ENCODE results near the gene EBF3. TPM values are rescaled to one million over a fixed set of nuclear protein-coding genes. Genes with fewer than 3 reads are reported as not detected.

The EBF3 gene
- total and polyA plus RNA-seq, 2 experiments from 2014 or later, result 0.22 to 0.77 TPM

DNA sequence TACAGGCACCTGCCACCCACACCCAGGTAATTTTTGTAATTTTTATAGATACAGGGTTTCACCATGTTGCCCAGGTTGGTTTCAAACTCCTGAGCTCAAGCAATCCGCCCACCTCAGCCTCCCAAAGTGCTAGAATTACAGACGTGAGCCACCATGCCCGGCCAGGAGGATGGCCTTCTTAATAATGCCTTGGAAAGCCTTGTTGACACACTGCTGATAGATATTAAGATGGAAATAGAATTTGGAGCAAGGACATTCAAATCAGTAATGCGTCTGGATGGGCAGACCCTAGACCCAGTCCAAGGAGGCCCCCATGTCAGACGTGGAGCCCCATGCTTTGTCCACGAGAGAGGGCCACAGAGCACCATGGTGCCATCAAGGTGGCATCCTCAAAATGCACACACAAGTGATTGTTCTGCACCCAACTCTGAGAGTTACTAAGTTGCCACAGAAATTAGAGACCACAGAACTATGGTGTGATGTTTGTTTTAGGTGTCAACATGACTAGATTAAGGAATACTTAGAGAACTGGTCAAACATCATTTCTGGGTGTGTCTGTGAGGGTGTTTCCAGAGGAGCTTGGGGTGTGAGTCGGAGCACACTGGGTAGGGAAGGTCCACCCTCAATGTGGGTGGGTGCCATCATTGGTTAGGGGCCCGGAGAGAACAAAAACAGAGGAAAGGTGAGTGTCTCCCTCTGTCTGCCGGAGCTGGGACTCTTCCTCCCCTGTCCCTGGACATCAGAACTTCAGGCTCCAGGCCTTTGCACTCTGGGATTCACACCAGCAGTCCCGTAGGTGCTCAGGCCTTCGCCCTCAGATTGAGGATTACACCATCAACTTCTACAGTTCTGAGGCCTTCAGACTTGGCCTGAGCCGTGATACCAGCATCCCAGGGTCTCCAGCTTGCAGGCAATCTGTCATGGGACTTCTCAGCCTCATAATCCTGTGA, 34.5 kb downstream of the EBF3 start:
- Histone ChIP-seq H4K20me1 (ENCODE audit: insufficient read depth, poor library complexity, severe bottlenecking) (no peaks in the 10 kb centered on the region), H3K27ac (no peak overlapping the region), H3K4me3 (no peak overlapping the region), H3K9me3 (ENCODE audit: low read depth) (no peaks in the 10 kb centered on the region), H3K27me3 (no peaks in the 10 kb centered on the region), H2AFZ (no peak overlapping the region), H3K9me2 (replicated peaks; ENCODE audit: insufficient read depth) (no peaks in the 10 kb centered on the region), H3K36me3 (replicated peaks; ENCODE audit: insufficient read depth, low read depth) (no peaks in the 10 kb centered on the region), H3K4me1 (ENCODE audit: insufficient read depth) (no peaks in the 10 kb centered on the region), H3K4me2 (no peak overlapping the region), H3K79me2 (no peaks in the 10 kb centered on the region)
- TF ChIP-seq EZH2phosphoT487 (IDR thresholded peaks at IDR 0.05; ENCODE audit: low read depth, severe bottlenecking, unreplicated experiment) (no peak), EZH2 (IDR thresholded peaks at IDR 0.05; ENCODE audit: borderline replicate concordance) (no peak)
- TF ChIP-seq, protein P1, sequence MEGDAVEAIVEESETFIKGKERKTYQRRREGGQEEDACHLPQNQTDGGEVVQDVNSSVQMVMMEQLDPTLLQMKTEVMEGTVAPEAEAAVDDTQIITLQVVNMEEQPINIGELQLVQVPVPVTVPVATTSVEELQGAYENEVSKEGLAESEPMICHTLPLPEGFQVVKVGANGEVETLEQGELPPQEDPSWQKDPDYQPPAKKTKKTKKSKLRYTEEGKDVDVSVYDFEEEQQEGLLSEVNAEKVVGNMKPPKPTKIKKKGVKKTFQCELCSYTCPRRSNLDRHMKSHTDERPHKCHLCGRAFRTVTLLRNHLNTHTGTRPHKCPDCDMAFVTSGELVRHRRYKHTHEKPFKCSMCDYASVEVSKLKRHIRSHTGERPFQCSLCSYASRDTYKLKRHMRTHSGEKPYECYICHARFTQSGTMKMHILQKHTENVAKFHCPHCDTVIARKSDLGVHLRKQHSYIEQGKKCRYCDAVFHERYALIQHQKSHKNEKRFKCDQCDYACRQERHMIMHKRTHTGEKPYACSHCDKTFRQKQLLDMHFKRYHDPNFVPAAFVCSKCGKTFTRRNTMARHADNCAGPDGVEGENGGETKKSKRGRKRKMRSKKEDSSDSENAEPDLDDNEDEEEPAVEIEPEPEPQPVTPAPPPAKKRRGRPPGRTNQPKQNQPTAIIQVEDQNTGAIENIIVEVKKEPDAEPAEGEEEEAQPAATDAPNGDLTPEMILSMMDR (IDR thresholded peaks at IDR 0.05; ENCODE audit: poor library complexity), result no peak
- 80% methylated on average over 12 of the region's 12 CpGs for WGBS (ENCODE audit: low lambda C conversion rate, missing lambda C conversion rate)
- DNase-seq (ENCODE audit: low spot score), result no peak

DNA sequence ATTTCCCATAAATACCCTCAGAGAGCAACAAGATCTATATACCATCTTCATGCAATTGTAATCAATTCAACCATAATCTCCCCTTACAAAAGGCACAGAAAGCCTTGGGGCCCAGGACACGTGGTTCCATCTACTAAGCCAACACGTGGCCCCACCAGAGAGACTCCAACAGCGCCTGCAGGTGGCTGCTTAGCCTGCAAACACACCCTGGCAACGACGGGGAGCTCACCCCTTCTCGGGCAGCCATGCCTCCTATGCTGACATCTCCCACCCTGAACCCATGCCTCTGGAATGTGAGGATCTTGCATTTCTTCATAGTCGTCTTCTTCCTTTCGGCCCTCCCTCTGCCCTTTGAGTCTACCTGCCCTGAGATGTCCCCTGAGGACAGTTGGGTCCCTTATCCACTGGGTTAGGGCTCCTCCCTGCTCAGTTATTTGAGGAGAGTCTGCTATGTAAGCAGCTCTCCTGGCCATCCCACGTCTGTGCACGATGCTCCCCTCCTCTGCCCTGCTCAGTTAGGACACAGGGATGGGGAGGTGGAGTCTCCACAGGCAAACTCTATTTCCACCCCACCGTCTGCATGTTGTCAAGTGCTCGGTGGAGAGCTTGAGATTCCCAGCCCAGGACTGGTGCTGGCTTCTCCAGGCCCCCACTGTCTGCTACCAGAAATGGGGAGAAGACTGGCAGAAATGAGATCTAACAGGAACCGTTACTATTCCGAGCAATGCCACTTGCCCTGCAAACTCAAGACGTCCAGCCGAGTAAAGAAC, 36.5 kb downstream of the EBF3 start:
- Histone ChIP-seq H3K79me2 (no peaks in the 10 kb centered on the region), H2AFZ (no peak overlapping the region), H3K27ac (no peak overlapping the region), H3K4me1 (ENCODE audit: insufficient read depth) (no peaks in the 10 kb centered on the region), H4K20me1 (ENCODE audit: insufficient read depth, poor library complexity, severe bottlenecking) (no peaks in the 10 kb centered on the region), H3K9me3 (ENCODE audit: low read depth) (no peaks in the 10 kb centered on the region), H3K27me3 (no peaks in the 10 kb centered on the region), H3K4me3 (no peak overlapping the region), H3K36me3 (replicated peaks; ENCODE audit: insufficient read depth, low read depth) (no peaks in the 10 kb centered on the region), H3K4me2 (no peak overlapping the region), H3K9me2 (replicated peaks; ENCODE audit: insufficient read depth) (no peaks in the 10 kb centered on the region)
- 84% methylated on average over 16 of the region's 16 CpGs for WGBS (ENCODE audit: low lambda C conversion rate, missing lambda C conversion rate)
- TF ChIP-seq EZH2phosphoT487 (IDR thresholded peaks at IDR 0.05; ENCODE audit: low read depth, severe bottlenecking, unreplicated experiment) (no peak), EZH2 (IDR thresholded peaks at IDR 0.05; ENCODE audit: borderline replicate concordance) (no peak)
- TF ChIP-seq, protein P1 (IDR thresholded peaks at IDR 0.05; ENCODE audit: poor library complexity), result no peak
- no peak for DNase-seq (ENCODE audit: low spot score)

DNA sequence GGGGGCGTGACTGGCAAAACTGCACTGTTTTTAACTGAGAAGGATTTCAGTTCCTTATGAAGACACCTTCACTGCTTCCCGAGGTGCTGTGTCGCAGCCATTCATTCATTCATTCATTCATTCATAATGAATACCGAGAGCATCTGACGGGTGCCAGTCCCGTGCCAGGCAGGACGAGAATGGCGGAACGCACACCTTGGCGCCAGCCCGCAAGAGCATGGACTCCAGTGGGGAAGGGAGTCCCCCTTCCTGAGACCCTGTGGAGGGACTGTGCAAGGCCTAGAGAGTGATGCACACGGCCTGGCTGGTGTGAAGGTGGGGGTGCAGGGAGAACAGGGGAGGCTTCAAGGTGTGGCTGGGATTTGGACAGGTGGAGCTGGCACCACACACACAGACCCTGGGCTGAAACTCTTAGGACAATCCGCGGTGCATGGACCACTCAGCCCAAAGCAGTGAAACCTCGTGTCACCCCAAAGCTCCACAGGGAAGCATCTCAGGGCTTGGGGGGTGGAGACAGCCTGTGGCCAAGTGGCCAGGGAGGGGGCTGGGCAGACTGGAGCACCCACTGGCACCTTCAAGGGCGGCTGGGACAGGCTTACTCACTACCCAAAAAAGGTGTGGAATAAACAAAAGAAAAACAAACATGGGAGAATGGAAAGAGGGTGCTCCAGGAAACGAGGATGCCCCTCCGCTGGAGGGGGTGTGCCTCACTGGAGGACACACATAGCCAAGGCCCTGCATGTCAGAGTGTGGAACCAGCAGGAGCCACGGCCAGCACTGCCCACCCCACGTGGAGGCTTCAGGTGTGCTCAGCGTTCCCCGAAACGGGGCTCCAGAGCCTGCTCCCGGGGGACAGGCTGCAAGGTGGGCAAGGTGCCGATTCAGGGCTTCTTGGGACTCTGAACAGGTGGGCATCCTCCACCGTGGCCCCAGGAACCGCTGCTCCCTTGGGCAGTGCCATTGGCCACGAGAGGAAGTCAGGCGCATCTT, 37.7 kb downstream of the EBF3 start:
- Histone ChIP-seq H3K4me3 (no peak overlapping the region), H3K36me3 (replicated peaks; ENCODE audit: insufficient read depth, low read depth) (no peaks in the 10 kb centered on the region), H3K9me3 (ENCODE audit: low read depth) (no peaks in the 10 kb centered on the region), H3K27me3 (no peaks in the 10 kb centered on the region), H3K4me2 (no peak overlapping the region), H4K20me1 (ENCODE audit: insufficient read depth, poor library complexity, severe bottlenecking) (no peaks in the 10 kb centered on the region), H2AFZ (no peak overlapping the region), H3K9me2 (replicated peaks; ENCODE audit: insufficient read depth) (no peaks in the 10 kb centered on the region), H3K27ac (no peak overlapping the region), H3K79me2 (no peaks in the 10 kb centered on the region), H3K4me1 (ENCODE audit: insufficient read depth) (no peaks in the 10 kb centered on the region)
- DNase-seq (ENCODE audit: low spot score), result no peak
- WGBS (ENCODE audit: low lambda C conversion rate, missing lambda C conversion rate), result 80% methylated on average over 29 of the region's 29 CpGs
- TF ChIP-seq, protein P1 (IDR thresholded peaks at IDR 0.05; ENCODE audit: poor library complexity), result no peak
- no peak for TF ChIP-seq EZH2 (IDR thresholded peaks at IDR 0.05; ENCODE audit: borderline replicate concordance)
